IPS DF 6.9 (cell line): ENCODE measurements around the gene PTPRN2.

Experiments
- DNase-seq: peaks from one replicate; pipeline ENCODE4 v3.0.0-alpha.2; 2013; ENCODE audit warnings: low read depth, low spot score
- H3K27ac ChIP-seq: one replicate; pipeline ENCODE4 v1.5.1; 2013; ENCODE audit warnings: low read length, control low read depth
- H3K27me3 ChIP-seq: 2 replicates; pipeline ENCODE4 v1.6.1; 2013; ENCODE audit warnings: mild to moderate bottlenecking, low read length; ENCODE audit not compliant: control insufficient read depth, insufficient read depth
- H3K36me3 ChIP-seq: 2 replicates; pipeline ENCODE4 v1.6.1; 2013; ENCODE audit warnings: low read length; ENCODE audit not compliant: control insufficient read depth, insufficient read depth
- H3K4me1 ChIP-seq: 2 replicates; pipeline ENCODE4 v1.6.1; 2013; ENCODE audit warnings: low read length; ENCODE audit not compliant: control insufficient read depth, insufficient read depth
- H3K4me3 ChIP-seq: 2 replicates; pipeline ENCODE4 v1.5.1; 2013; ENCODE audit warnings: mild to moderate bottlenecking, low read length
- H3K9me3 ChIP-seq: 2 replicates; pipeline ENCODE4 v1.6.1; 2013; ENCODE audit warnings: low read length, inconsistent platforms; ENCODE audit not compliant: control insufficient read depth, insufficient read depth
- WGBS: extraction: QIAGEN DNeasy Blood & Tissue Kit; methylation state at CpG from one replicate; pipeline ENCODE4 v1.1.7; 2013; ENCODE audit warnings: mixed read lengths, missing lambda C conversion rate; ENCODE audit not compliant: insufficient read length, insufficient coverage; 5-methylcytosine and 5-hydroxymethylcytosine counted together

PTPRN2 gene

GRCh38 chr7:158001003-158001402 lies 586.6 kb downstream of the PTPRN2 start:
- no CpG with 5 or more reads among the region's 12 CpGs for WGBS
- Histone ChIP-seq H3K27me3 (no peaks in the 10 kb centered on the region), H3K4me3 (no peak overlapping the region), H3K9me3 (peaks cover 30% of the 10 kb centered on the region), H3K4me1 (no peaks in the 10 kb centered on the region), H3K27ac (no peak overlapping the region), H3K36me3 (no peaks in the 10 kb centered on the region)
- DNase-seq: no peak

- Histone ChIP-seq H3K4me3 (no peak overlapping the region), H3K9me3 (peaks cover 31% of the 10 kb centered on the region), H3K27me3 (no peaks in the 10 kb centered on the region), H3K4me1 (no peaks in the 10 kb centered on the region), H3K36me3 (no peaks in the 10 kb centered on the region), H3K27ac (no peak overlapping the region)
- no CpG with 5 or more reads among the region's 6 CpGs for WGBS
- no peak for DNase-seq
These were observed 587.5 kb downstream of the PTPRN2 start for GRCh38 chr7:158000160-158000559.

- DNase-seq: no peak
- WGBS: no CpG with 5 or more reads among the region's 24 CpGs
- Histone ChIP-seq H3K27me3 (no peaks in the 10 kb centered on the region), H3K4me1 (no peaks in the 10 kb centered on the region), H3K9me3 (peaks cover 33% of the 10 kb centered on the region), H3K4me3 (no peak overlapping the region), H3K27ac (no peak overlapping the region), H3K36me3 (no peaks in the 10 kb centered on the region)
These were observed 588.6 kb downstream of the PTPRN2 start for GRCh38 chr7:157998884-157999552.

GRCh38 chr7:157997471-157997870 lies 590.2 kb downstream of the PTPRN2 start:
- no CpG with 5 or more reads among the region's 5 CpGs for WGBS
- H3K27ac ChIP-seq: no peak overlapping the region
- DNase-seq: no peak

GRCh38 chr7:157997080-157997440 lies 590.6 kb downstream of the PTPRN2 start:
- DNase-seq: no peak
- peaks cover 29% of the 10 kb centered on the region for H3K9me3 ChIP-seq
- no peaks in the 10 kb centered on the region for H3K4me1 ChIP-seq
- no peak overlapping the region for H3K27ac ChIP-seq
- no CpG with 5 or more reads among the region's 8 CpGs for WGBS
- H3K36me3 ChIP-seq: no peaks in the 10 kb centered on the region
- no peak overlapping the region for H3K4me3 ChIP-seq
- H3K27me3 ChIP-seq: no peaks in the 10 kb centered on the region

More at GRCh38 chr7:157997471-157997870, 590.2 kb downstream of the PTPRN2 start:
- no peaks in the 10 kb centered on the region for H3K4me1 ChIP-seq
- no peaks in the 10 kb centered on the region for H3K27me3 ChIP-seq
- H3K9me3 ChIP-seq: peaks cover 31% of the 10 kb centered on the region
- no peaks in the 10 kb centered on the region for H3K36me3 ChIP-seq
- H3K4me3 ChIP-seq: no peak overlapping the region

GRCh38 chr7:157996359-157997079 lies 591.1 kb downstream of the PTPRN2 start:
- Histone ChIP-seq H3K9me3 (peaks cover 25% of the 10 kb centered on the region), H3K36me3 (no peaks in the 10 kb centered on the region), H3K27ac (no peak overlapping the region), H3K4me3 (no peak overlapping the region), H3K27me3 (no peaks in the 10 kb centered on the region), H3K4me1 (no peaks in the 10 kb centered on the region)
- no peak for DNase-seq
- WGBS: no CpG with 5 or more reads among the region's 16 CpGs

- Histone ChIP-seq H3K4me3 (no peak overlapping the region), H3K9me3 (peaks cover 27% of the 10 kb centered on the region), H3K4me1 (no peaks in the 10 kb centered on the region), H3K27me3 (no peaks in the 10 kb centered on the region), H3K36me3 (no peaks in the 10 kb centered on the region), H3K27ac (no peak overlapping the region)
- DNase-seq: no peak
- no CpG with 5 or more reads among the region's 6 CpGs for WGBS
These were observed 591.8 kb downstream of the PTPRN2 start for GRCh38 chr7:157995815-157996214.

GRCh38 chr7:157994319-157994718 lies 593.3 kb downstream of the PTPRN2 start:
- Histone ChIP-seq H3K4me3 (no peak overlapping the region), H3K27ac (no peak overlapping the region), H3K9me3 (peaks cover 25% of the 10 kb centered on the region), H3K27me3 (no peaks in the 10 kb centered on the region), H3K4me1 (no peaks in the 10 kb centered on the region), H3K36me3 (no peaks in the 10 kb centered on the region)
- WGBS: no CpG with 5 or more reads among the region's 14 CpGs
- DNase-seq: no peak

GRCh38 chr7:157993406-157994105 lies 594.1 kb downstream of the PTPRN2 start:
- Histone ChIP-seq H3K4me1 (no peaks in the 10 kb centered on the region), H3K9me3 (peaks cover 23% of the 10 kb centered on the region), H3K27ac (no peak overlapping the region), H3K4me3 (no peak overlapping the region), H3K27me3 (no peaks in the 10 kb centered on the region), H3K36me3 (no peaks in the 10 kb centered on the region)
- DNase-seq: no peak
- no CpG with 5 or more reads among the region's 18 CpGs for WGBS

- H3K27ac ChIP-seq: no peak overlapping the region
- WGBS: no CpG with 5 or more reads among the region's 17 CpGs
- H3K9me3 ChIP-seq: peaks cover 27% of the 10 kb centered on the region
- no peaks in the 10 kb centered on the region for H3K4me1 ChIP-seq
- H3K4me3 ChIP-seq: no peak overlapping the region
- no peaks in the 10 kb centered on the region for H3K27me3 ChIP-seq
- no peaks in the 10 kb centered on the region for H3K36me3 ChIP-seq
- no peak for DNase-seq
These were observed 595.0 kb downstream of the PTPRN2 start for GRCh38 chr7:157992511-157993160.
